GM21367 (cell line): ENCODE results near the gene AOC3.
"Not testable (repeated sequence)": the region's sequence is repeated elsewhere in the genome, so short reads cannot be mapped to it uniquely, and the experiment has no call there.

Experiments
- ATAC-seq: cut with Tn5 transposase; IDR thresholded peaks from one replicate; pipeline ENCODE4 v1.9.1; 2021; ENCODE audit not compliant: unreplicated experiment

AOC3 gene

DNA sequence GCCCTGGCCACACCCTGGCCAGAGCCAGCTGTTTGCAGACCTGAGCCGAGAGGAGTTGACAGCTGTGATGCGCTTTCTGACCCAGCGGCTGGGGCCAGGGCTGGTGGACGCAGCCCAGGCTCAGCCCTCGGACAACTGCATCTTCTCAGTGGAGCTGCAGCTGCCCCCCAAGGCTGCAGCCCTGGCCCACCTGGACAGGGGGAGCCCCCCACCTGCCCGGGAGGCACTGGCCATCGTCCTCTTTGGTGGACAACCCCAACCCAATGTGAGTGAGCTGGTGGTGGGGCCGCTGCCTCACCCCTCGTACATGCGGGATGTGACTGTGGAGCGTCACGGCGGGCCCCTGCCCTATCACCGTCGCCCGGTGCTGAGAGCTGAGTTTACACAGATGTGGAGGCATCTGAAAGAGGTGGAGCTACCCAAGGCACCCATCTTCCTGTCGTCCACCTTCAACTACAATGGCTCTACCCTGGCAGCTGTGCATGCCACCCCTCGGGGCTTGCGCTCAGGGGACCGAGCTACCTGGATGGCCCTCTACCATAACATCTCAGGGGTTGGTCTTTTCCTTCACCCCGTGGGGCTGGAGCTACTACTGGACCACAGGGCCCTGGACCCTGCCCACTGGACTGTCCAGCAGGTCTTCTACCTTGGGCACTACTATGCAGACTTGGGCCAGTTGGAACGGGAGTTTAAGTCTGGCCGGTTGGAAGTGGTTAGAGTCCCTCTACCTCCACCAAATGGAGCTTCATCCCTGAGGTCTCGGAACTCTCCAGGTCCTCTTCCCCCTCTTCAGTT, 6.0 kb upstream of the AOC3 start:
- ATAC-seq, result no peak

DNA sequence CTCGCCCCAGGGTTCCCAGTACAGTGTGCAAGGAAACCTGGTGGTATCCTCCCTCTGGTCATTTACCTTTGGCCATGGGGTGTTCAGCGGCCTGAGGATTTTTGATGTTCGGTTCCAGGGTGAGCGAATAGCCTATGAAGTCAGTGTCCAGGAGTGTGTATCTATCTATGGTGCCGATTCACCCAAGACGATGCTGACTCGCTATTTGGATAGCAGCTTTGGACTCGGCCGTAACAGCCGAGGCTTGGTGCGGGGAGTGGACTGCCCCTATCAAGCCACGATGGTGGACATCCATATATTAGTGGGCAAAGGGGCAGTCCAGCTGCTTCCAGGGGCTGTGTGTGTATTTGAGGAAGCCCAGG, 5.5 kb upstream of the AOC3 start:
- ATAC-seq, result no peak

DNA sequence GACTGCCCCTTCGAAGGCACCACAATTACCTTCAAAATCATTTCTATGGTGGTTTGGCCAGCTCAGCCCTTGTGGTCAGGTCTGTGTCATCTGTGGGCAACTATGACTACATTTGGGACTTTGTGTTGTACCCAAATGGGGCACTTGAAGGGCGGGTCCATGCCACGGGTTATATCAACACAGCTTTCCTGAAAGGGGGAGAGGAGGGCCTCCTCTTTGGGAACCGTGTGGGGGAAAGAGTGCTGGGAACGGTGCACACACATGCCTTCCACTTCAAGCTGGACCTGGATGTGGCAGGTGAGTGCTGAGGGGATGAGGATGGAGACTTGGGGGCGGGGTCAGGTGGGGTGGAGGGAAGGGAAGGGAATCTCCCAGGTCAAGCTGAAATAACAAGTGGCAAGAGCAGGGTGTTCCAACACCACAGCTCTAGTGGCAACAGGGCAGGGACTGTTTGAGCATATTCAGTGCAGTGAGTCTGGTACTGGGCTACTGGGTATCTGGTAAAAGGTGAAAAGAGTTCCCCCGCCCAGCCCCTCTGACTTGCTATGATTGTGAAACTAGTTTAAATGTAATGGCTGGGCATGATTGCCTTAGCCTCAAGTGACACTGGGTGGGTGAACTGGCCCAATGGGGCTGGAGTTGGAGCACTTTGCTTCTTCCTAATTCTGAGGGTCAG, 4.9 kb upstream of the AOC3 start:
- no peak for ATAC-seq

DNA sequence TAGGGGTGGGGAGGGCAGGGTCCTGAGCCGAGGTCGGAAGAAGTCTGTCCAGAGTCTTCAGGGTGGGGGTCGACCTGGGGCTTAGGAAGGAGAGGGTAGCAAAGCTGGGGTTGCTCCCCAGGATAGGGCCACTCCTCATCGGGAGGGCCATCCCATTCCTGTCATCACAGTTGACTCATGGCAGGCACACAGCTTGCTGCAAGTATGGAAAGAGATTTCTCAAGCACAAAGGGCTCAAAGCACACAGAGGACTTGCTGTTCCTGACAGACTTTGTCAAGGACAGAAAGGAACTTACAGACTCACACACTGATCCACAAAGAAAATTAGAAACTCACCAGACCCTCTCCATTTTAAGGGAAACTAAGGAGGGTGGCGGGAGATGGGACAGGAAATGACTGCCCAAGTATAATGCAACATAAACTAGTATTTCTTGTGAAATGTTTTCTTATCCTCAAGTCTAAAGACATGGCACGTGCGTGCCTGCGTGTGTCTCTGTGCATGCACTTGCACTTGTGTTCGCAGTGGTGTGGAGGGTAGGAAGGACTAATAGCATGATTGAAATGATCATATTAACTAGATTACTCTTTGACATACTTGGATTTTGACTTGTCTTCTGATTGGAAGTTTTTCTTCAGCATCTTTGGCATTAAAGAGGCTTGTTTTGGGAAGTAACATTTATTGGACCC, 4.3 kb upstream of the AOC3 start:
- no peak for ATAC-seq

DNA sequence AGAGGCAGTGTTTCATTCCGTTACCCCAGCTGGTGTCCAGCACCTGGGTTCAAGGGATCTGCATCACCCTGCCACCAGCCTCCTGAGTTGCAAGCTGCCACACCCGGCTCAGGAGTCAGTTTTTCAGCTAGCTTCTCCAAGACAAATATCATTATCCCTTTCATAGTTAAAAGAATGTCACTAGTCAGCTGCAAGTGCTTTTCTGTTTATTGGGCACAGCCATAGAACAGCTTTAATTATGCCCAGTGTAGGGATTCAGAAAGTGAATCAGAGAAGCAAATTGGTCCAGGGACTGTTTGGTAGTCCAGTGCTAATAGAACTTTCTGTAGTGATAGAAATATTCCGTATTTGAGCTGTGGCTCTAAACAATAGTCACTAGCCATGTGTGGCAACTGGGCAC, 2.9 kb upstream of the AOC3 start:
- no peak for ATAC-seq

DNA sequence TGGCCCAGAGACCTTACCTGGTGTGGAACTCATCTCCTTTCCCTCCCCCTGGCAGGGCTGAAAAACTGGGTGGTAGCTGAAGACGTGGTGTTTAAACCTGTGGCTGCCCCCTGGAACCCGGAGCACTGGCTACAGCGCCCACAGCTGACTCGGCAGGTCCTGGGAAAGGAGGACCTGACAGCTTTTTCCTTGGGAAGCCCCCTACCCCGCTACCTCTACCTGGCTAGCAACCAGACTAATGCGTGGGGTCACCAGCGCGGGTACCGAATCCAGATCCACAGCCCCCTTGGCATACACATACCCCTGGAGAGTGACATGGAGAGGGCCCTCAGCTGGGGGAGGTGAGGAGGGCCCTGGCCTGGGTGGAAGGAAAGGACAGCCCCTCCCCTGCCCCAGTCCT, 2.0 kb upstream of the AOC3 start:
- no peak for ATAC-seq

DNA sequence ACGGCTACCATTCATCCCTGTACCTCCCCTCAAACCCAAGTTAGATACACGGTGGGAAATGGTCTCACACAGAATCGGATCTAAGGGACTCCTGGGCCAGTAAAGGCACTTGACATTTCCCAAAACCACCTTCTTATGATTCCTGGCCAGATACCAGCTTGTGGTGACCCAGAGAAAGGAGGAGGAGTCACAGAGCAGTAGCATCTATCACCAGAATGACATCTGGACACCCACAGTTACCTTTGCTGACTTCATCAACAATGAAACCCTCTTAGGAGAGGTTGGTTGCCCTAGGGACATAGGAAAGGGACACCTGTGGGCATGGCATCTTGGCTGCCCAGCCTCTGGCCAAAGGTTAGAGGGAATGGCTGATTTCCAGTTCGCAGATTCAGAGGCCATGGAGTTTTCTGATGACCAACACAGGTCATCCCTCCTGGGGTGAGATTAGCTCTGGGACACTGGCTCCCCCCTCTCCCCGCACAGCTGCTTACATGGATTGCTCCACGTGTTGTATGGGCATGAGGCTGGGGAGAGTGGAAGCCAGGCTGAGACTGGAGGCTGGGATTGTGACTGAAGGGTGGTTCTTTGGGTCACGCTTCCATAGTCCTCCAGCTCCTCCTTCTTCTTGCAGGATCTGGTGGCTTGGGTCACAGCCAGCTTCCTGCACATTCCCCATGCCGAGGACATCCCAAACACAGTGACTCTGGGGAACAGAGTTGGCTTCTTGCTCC, 1.4 kb upstream of the AOC3 start:
- no peak for ATAC-seq

DNA sequence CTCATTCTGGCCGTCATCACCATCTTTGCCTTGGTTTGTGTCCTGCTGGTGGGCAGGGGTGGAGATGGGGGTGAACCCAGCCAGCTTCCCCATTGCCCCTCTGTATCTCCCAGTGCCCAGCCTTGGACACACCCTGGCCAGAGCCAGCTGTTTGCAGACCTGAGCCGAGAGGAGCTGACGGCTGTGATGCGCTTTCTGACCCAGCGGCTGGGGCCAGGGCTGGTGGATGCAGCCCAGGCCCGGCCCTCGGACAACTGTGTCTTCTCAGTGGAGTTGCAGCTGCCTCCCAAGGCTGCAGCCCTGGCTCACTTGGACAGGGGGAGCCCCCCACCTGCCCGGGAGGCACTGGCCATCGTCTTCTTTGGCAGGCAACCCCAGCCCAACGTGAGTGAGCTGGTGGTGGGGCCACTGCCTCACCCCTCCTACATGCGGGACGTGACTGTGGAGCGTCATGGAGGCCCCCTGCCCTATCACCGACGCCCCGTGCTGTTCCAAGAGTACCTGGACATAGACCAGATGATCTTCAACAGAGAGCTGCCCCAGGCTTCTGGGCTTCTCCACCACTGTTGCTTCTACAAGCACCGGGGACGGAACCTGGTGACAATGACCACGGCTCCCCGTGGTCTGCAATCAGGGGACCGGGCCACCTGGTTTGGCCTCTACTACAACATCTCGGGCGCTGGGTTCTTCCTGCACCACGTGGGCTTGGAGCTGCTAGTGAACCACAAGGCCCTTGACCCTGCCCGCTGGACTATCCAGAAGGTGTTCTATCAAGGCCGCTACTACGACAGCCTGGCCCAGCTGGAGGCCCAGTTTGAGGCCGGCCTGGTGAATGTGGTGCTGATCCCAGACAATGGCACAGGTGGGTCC, 607 bp downstream of the AOC3 start:
- ATAC-seq, result not testable (repeated sequence)

DNA sequence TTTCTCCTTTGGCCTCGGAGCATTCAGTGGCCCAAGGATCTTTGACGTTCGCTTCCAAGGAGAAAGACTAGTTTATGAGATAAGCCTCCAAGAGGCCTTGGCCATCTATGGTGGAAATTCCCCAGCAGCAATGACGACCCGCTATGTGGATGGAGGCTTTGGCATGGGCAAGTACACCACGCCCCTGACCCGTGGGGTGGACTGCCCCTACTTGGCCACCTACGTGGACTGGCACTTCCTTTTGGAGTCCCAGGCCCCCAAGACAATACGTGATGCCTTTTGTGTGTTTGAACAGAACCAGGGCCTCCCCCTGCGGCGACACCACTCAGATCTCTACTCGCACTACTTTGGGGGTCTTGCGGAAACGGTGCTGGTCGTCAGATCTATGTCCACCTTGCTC, 1.4 kb downstream of the AOC3 start:
- ATAC-seq, result no peak

DNA sequence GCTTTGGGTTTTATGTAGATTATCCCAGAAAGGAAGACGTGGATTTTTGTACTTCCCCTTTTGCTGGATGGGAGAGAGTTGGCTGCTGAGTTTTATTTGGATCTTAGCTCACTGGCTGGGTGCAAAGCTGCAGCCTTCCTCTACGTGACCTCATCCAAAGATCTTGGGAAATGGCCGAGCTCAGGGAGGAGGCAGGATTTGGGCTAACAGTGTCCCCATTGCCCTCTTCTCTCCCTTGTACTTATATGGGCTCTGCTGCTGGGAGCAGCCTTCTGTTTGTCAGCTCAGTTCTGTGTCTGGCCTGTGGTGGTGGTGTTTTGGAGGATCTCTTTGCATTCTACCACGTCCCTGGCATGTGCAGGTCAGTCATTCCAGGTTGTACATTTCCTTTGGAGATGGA, 2.0 kb downstream of the AOC3 start:
- no peak for ATAC-seq

DNA sequence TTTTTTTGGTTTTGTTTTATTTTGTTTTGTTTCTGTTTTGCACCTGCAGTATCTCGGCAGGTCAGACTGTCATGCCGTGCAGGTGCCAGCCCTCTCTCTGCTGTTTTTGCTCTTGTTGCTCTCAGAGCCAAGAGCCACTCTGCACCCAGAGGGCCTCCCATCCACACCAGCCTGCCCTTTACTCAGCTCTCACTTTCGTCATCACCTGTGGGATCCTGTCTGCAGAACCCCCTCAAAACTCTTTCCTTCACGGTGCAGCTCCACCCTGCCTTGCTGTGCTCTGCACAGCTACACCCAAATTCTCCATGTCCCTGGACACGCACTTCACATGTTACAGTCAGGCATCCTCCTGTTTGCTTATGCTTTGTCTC, 2.6 kb downstream of the AOC3 start:
- no peak for ATAC-seq

DNA sequence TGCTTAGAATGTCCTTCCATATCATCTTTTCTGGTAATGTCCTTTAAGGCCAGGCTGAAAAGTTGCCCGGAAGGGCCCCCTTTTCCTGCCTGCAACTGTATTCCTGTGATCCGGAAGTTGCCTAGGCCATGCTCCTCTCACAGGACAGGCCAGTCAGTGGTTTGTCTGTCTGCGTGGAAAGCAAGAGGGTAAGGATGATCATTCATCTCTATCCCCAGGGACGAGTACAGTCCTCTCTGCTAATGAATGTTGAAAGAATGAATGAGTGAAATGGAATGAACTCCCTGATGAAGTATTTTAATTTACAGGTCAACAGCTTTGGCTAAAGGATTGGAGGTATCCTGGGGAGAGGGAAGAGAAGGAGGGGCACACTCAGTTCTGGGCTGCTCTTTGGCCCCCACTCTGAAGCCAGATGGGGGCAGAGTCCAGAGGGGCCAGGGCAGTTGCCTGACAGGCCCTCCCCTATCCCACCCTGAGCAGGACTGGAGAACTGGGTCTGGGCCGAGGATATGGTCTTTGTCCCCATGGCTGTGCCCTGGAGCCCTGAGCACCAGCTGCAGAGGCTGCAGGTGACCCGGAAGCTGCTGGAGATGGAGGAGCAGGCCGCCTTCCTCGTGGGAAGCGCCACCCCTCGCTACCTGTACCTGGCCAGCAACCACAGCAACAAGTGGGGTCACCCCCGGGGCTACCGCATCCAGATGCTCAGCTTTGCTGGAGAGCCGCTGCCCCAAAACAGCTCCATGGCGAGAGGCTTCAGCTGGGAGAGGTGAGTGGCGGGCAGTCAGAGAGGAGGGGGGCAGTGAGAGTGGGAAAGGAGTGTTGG, 3.2 kb downstream of the AOC3 start:
- ATAC-seq, result no peak

DNA sequence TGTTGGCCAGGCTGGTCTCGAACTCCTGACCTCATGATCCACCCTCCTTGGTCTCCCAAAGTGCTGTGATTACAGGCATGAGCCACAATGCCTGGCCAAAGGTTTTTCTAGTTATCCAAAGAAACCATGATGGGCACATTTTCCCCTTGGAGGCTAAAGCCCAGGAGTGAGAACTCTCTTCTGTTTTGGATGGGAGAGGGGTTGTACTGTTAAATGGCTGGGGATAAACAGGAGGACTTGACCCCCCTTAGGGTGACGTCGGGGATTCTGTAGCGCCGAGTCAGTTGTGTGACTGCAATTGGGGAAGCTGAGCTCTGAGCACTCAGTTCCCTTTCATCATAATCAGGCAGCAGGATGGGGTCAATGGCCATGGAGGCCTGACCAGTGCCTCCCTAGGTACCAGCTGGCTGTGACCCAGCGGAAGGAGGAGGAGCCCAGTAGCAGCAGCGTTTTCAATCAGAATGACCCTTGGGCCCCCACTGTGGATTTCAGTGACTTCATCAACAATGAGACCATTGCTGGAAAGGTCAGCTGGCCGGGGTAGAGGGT, 4.1 kb downstream of the AOC3 start:
- ATAC-seq, result no peak

DNA sequence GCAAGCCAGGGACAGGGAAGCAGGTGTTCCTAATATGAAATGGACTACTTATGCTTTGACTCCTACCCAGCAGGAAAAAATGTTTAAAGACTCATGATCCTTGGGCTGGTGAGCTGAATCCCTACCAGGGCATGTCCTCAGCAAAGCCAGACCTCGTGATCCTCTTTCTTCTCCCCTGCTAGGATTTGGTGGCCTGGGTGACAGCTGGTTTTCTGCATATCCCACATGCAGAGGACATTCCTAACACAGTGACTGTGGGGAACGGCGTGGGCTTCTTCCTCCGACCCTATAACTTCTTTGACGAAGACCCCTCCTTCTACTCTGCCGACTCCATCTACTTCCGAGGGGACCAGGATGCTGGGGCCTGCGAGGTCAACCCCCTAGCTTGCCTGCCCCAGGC, 5.1 kb downstream of the AOC3 start:
- not testable (repeated sequence) for ATAC-seq

DNA sequence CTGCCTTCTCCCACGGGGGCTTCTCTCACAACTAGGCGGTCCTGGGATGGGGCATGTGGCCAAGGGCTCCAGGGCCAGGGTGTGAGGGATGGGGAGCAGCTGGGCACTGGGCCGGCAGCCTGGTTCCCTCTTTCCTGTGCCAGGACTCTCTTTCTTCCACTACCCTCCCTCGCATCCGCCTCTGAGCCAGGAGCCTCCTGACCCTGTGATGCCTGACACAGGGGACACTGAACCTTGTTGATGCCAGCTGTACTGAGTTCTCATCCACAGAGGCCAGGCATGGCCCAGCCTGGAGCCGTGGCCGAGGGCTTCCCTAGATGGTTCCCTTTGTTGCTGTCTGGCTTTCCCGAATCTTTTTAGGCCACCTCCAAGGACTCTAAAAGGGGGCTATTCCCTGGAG, 5.5 kb downstream of the AOC3 start:
- ATAC-seq, result not testable (repeated sequence)

DNA sequence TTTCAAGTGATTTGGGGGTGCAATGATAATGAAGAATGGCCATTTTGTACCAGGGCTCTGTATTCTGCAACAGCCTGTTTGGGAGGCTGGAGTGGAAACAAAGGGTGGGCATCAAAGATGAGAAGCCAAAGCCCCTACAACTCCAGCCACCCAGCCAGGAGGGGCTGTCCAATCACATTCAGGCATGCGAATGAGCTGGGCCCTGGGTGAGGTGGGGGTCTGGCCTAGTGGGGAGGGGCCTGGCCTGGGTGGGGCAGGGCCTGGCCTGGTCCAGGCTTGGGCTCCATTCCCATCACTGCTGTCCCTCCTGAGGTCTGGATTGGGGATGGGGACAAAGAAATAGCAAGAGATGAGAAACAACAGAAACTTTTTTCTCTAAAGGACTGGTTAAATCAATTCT, 6.4 kb downstream of the AOC3 start:
- ATAC-seq, result no peak

DNA sequence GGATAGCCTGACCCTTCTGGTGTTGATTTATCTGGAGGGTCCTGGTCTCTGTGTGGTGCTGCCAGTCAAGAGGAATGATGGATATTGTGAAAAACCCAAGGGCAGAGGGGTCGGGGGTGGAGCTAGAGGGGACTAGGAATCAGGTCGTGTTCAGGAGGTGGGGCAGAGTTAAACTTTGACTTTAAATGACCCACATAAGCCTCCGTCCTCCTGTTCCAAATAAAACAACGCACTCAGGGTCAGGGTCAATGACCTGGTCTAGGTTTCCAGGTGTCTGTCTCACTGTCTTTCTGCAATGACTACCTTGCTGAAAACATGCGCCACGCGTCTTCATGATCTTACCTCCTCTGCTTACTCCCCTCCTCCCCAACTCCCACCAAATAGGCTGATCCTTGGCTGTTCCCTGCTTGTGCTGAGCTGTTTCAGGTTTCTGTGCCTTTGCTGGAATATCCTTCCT, 14.7 kb downstream of the AOC3 start:
- no peak for ATAC-seq

DNA sequence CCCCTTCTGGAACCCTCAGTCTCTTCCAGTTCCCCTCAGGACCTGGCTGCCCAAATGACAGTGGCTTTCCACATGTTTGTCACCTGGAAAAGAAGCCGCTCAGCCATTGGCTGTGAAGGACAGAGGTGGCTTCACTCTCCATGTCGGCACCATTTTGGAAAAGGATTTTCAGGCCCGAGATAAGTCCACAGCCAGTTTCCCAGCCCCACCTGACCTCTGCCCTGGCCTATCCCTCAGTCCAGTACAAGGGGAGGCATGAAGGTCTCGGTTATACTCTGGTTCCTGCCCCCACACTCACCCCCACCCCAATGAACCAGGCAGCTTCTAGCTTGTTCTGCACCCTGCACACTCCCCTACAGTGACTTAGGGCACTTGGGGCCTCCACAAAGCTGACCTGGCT, 15.2 kb downstream of the AOC3 start:
- ATAC-seq, result no peak
